Measurements from ENCODE around the gene TTC1.
"Not testable (repeated sequence)": the region's sequence is repeated elsewhere in the genome, so short reads cannot be mapped to it uniquely, and the experiment has no call there.

TTC1 gene

GRCh38 chr5:160001457-160001856 lies 7.5 kb upstream of the TTC1 start:
- DNase-seq: peak; percentile 45

- no peak for DNase-seq
These were observed 1.4 kb upstream of the TTC1 start for GRCh38 chr5:160007514-160007913.

- not testable (repeated sequence) for DNase-seq
These were observed 436 bp upstream of the TTC1 start for GRCh38 chr5:160008529-160008876.

- DNase-seq: no peak
These were observed 651 bp downstream of the TTC1 start for GRCh38 chr5:160009591-160009989.

- no peak for DNase-seq
These were observed 2.5 kb downstream of the TTC1 start for GRCh38 chr5:160011471-160011870.

- not testable (repeated sequence) for DNase-seq
These were observed 5.3 kb downstream of the TTC1 start for GRCh38 chr5:160014197-160014596.

GRCh38 chr5:160018945-160019625 lies 10.1 kb downstream of the TTC1 start:
- no peak for DNase-seq

- no peak for DNase-seq
These were observed 11.4 kb downstream of the TTC1 start for GRCh38 chr5:160020266-160020770.

- no peak for DNase-seq
These were observed 12.0 kb downstream of the TTC1 start for GRCh38 chr5:160020964-160021363.

- peak; percentile 19 for DNase-seq
These were observed 13.0 kb downstream of the TTC1 start for GRCh38 chr5:160021831-160022446.

GRCh38 chr5:160023007-160023907 lies 14.3 kb downstream of the TTC1 start:
- DNase-seq: no peak

GRCh38 chr5:160023908-160024630 lies 15.1 kb downstream of the TTC1 start:
- no peak for DNase-seq

GRCh38 chr5:160029004-160029403 lies 20.1 kb downstream of the TTC1 start:
- DNase-seq: no peak

GRCh38 chr5:160029540-160030139 lies 20.7 kb downstream of the TTC1 start:
- no peak for DNase-seq

GRCh38 chr5:160030631-160031377 lies 21.9 kb downstream of the TTC1 start:
- no peak for DNase-seq

- no peak for DNase-seq
These were observed 24.8 kb downstream of the TTC1 start for GRCh38 chr5:160033546-160034252.

- DNase-seq: no peak
These were observed 27.3 kb downstream of the TTC1 start for GRCh38 chr5:160036243-160036642.

- DNase-seq: no peak
These were observed 27.9 kb downstream of the TTC1 start for GRCh38 chr5:160036884-160037283.

- DNase-seq: no peak
These were observed 31.0 kb downstream of the TTC1 start for GRCh38 chr5:160039810-160040470.

GRCh38 chr5:160040471-160040835 lies 31.5 kb downstream of the TTC1 start:
- no peak for DNase-seq

GRCh38 chr5:160042671-160043070 lies 33.7 kb downstream of the TTC1 start:
- no peak for DNase-seq

All from NCI-H1105 (cell line).